ENCODE data around the gene IP6K1.
A peak's percentile ranks its signal among the peaks of the same experiment; 100 is the strongest.
"Not testable (repeated sequence)": the region's sequence is repeated elsewhere in the genome, so short reads cannot be mapped to it uniquely, and the experiment has no call there.

IP6K1 gene

DNA sequence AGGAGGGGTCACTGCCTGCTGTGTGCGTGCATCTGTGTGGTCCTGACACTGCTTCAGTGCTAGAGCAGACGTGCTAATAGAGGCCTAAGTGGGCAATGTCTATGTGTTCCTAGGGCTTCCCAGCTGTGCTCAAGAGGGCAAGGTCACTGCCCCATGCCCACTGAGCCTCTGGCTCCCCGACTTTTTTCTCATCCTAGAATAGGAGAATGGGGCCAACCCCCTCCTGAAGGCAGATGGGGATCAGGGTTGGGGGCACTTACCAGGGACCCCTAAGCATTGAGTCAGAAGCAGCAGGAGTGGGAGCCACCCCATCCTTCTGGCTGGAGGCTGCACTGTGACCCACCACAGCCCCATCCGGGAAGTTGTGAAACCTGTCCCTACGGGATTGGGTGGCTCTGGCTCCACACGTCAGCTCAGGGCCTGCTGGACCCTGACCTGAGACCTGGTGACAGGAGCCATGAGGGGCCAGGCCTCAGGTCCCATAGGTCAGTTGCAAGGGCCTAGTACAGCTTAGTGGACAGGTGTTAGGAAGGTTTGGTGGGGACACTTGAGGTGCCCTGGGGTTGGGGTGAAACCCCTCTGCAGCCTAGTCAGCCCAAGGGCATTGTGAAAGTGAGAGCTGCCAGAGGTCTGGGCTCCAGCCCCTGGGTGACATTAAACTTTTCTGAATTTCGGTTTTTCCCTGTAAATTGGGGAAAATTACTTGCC, 97.8 kb downstream of the IP6K1 start:
- not testable (repeated sequence) for DNase-seq (ENCODE audit: low spot score)

DNA sequence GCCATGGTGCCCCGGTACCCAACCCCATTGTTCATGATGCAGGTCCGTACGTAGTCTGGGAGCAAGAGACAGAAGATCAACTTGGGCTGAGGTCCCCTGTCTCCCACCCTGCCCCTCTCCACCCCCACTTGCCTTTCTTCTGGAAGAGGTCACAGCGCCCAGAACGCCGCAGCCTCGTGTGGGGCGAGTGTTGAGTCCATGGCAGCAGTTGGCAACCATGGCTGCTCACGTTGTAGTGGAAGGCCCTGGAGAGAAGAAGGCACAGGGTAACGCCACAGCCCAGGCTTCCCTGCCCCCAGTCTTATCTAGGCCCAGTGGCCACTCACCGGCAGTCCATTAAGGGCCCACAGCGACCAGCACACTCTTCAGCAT, 98.9 kb downstream of the IP6K1 start:
- DNase-seq (ENCODE audit: low spot score): not testable (repeated sequence)

DNA sequence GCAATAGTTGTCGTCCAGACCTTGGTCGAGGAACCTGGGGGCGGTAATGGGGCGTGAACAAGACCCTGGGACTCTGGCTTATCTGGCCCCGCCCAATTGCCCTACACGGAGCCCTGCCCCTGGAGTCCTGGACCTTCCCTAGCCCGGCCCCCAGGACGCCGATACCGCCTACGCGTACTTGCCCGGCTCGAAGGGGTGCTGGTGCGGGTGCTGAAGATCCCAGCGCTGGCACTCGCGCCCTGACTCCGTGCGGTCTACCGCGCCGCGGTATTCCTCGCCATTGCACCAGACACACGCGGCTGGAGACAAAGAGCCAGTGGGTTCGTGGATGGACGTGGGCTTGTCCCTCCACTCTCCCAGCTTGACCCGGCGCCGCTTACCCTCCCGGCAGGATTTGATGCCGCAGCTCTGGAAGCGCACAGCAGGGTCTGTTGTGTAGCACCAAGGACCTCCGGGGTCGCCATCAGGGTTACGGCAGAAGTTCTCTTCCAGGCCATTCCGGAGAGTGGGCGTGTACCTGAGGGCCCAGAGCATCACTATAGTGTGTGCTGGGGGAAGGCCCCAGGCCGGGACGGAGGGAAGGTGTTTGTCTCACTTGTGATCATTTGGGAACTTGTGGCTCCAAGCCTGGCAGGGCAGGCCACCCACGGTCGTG, 99.4 kb downstream of the IP6K1 start:
- DNase-seq (ENCODE audit: low spot score): peak; percentile 60

DNA sequence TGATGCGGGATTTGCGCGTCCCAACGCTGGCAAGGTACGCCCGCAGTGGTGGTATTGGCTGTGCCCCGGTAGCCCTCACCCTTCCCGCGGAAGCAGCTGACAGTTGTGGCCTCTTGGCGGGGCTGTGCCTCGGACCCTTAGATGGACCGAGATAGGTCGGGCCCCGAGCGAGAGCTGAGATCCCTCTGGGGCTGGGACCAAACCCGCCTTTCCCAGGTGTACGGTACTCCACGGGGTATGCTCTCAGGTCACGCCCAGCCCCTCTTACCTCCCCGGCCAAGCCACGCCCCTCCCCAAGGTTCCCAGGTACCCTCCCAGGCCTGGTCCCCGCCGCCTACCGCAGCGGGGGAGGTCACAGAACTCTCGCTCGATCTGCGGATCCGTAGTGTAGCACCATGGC, 100.0 kb downstream of the IP6K1 start:
- peak; percentile 42 for DNase-seq (ENCODE audit: low spot score)

DNA sequence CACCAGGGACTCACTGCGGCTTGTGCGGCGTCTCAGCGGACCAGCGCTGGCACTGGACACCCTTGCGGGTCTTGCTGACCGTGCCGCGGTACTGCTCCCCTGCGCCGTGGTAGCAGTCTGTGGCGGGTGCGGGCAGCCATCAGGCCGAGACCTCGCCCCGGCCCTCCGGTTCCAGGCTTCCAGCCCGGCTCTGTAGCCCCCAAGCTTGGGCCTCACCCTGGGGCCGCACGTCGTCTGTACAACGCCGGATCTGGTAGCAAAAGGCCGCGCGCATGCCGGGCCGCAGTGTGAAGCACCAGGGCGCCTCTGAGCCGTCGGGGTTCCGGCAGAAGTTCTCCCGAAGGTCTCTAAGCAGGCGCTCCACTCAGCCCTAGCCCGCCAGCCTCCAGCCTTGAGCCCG, 100.5 kb downstream of the IP6K1 start:
- DNase-seq (ENCODE audit: low spot score): not testable (repeated sequence)

DNA sequence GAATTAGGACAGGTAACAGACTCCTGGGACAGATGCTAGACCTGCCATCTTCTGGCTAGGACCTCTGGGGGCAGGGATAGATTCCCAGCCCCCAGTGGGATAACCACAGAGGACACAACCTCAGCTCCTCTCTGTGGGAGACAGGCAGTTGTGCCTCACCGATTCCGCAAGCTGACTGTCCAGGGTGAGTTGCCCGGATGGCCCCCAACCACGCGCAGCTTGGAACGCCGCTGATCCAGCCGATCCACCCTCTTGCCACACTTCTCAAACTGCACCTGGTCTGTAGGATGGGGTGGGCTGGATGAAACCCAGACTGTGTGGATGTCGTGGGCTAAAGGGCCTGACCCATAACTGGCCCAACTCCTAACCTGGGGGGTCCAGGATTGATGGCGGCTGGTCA, 101.2 kb downstream of the IP6K1 start:
- not testable (repeated sequence) for DNase-seq (ENCODE audit: low spot score)

DNA sequence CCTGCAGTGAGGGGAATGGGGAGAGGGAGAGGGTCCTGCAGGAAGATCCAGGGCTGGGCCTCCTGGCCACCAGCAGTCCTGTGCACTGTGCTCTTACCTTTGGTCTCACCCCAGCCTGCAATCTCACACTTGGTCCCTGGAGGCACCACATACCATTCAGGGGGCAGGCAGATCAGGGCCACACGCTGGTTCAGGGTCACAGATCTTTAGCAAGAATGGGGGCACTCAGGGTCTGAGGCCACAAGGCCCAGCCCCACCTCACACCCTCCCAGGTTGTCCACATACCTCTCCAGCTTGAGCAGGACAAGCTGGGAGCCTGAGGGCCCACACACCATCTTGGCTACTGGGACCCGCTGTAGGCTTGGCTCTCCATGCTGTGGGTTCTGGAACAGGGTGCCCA, 101.9 kb downstream of the IP6K1 start:
- DNase-seq (ENCODE audit: low spot score): not testable (repeated sequence)

DNA sequence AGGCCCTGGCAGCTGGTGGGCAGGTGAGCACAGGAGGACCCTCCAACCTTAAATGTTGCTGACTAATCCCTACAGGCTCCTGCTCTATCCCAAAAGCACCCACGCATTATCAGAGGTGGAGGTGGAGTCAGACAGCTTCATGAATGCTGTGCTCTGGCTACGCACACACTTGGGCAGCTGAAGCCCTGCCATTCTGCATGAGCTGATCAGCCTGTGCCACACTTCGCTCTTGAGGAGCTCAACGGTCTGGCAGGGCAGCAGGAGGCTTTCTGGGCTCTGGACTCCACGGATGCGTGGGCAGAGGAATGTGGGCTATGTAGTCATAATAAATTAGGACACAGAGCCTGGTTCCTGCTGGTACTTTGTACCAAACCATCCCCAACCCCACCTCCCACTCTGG, 103.2 kb downstream of the IP6K1 start:
- DNase-seq (ENCODE audit: low spot score): no peak

DNA sequence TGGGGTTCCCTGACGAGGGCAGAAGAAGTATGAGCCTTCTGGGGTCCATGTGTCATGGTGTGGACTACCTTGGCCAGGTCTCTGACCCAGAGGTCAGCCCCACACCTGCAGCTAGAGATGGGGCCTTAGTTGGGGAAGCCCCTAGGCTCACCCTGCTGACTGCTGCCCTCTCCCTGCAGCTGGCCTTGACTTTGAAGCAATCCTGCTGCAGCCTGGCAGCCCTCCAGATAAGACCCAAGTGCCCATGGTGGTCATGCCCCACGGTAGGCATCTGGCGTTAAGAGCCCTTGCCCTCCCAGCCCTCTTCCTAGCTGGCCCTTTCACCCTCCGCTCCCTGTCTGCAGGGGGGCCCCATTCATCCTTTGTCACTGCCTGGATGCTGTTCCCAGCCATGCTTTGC, 104.8 kb downstream of the IP6K1 start:
- no peak for DNase-seq (ENCODE audit: low spot score)

DNA sequence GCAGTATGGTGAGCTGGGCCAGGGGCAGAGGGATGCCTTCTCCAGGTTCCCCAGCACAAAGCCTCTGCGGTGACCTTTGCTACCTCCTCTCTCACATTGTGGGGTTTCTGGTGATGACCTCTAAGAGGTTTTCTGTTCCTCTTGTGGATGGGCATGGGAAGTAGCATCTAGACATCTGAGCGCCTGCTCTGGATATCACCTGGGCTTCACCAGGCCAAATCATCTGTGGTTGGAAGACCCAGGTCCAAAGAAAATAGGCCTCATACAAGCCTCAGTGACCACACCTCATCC, 105.2 kb downstream of the IP6K1 start:
- no peak for DNase-seq (ENCODE audit: low spot score)

DNA sequence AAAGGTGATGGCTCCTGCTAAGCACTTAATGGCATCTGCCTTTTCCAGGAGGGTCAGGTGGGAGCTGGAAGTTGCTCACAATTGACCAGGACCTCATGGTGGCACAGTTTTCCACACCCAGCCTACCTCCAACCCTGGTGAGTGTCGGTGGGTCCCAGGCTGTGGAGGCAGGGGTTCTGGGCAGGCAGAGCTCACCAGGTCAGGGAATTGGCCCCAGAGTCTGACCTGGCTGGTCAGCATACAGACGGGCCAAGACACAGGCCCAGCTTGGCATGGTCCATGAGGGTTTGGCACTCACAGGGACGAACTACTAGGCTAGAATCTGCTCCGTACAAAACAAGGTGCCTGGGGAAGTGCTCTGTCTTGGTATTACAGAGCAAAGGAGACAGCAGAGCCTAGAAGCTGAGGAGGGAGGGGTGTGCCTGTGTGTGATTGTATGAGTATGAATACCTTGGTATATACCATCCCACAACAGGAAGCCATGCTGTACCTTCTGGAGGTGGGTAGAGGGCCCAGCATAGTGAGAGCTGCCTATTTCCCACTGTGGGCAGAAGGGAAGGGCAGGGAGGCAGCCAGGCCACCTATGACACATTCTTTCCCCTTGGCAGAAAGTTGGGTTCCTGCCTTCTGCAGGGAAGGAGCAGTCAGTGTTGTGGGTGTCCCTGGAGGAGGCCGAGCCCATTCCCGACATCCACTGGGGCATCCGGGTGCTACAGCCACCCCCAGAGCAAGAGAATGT, 105.7 kb downstream of the IP6K1 start:
- DNase-seq (ENCODE audit: low spot score): no peak

DNA sequence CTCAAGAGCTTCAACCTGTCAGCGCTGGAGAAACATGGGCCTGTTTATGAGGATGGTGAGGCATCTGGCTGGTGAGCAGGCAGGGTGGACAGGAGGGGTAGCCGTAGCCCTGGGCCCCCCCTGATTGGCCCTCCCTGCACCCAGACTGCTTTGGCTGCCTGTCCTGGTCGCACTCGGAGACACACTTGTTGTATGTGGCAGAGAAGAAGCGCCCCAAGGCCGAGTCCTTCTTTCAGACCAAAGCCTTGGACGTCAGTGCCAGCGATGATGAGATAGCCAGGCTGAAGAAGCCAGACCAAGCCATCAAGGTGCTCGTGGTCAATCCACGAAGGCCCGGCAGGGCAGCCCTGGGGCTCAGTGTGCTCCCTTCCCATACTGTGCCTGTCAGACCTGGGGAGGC, 110.4 kb downstream of the IP6K1 start:
- DNase-seq (ENCODE audit: low spot score): no peak

DNA sequence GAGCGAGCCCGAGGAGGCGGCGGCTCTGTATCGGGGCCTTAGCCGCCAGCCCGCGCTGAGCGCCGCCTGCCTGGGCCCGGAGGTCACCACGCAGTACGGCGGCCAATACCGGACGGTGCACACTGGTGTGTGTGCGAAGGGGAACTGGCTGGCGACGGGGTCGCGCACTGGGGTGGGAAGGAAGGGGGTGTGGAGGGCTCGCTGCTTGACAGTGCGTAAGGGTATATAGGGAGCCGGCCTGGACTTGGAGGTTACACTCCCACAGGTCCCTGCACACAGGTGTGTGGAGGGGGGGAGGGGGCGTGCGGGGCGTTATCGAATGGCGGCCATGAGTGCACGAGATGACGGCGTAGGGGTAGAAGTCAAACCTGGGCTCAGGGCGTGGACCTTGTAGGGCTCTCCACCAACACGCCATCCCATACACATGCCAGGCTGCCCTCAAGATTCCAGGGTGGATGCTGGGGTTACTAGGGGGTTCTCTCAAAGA, 111.8 kb downstream of the IP6K1 start:
- no peak for DNase-seq (ENCODE audit: low spot score)
